ENCODE results near the gene GALNT5. TPM values are rescaled to one million over a fixed set of nuclear protein-coding genes. Genes with fewer than 3 reads are reported as not detected.

Gene GALNT5
- polyA plus RNA-seq, 1 donor (not counting 4 experiments of a cell fraction or from before 2014, with no cell fraction given): 8.3 TPM

GRCh38 chr2:157220502-157220901, 37.0 kb upstream of the GALNT5 start:
- TF ChIP-seq CTCF (optimal IDR thresholded peaks at IDR 0.05 in 1 of 3, IDR thresholded peaks at IDR 0.05 in 1 of 3, conservative IDR thresholded peaks at IDR 0.05 in 1 of 3; ENCODE audit: extremely low read depth in 1 of 3, insufficient read depth in 2 of 3, low read length in 3 of 3) (no peak), EZH2 (IDR thresholded peaks at IDR 0.05; ENCODE audit: low read length) (no peak)
- FAIRE-seq (no peak), DNase-seq (ENCODE audit: low read depth, low spot score) (no peak)
- dilution Hi-C loops (cut with MboI; ENCODE audit: extremely low pct_ligation_motif_present, low sequenced_read_pairs): no loop called here
- H3K36me3 ChIP-seq (ENCODE audit: control insufficient read depth in 2 of 2, extremely low read depth in 1 of 2, insufficient read depth in 2 of 2, low read length in 2 of 2): no peaks in the 10 kb centered on the region
- H3K27ac ChIP-seq (ENCODE audit: control insufficient read depth, insufficient read depth, low read length): no peak overlapping the region
- no peaks in the 10 kb centered on the region for H3K79me2 ChIP-seq (ENCODE audit: control insufficient read depth, insufficient read depth, low read length)
- H3K4me1 ChIP-seq (ENCODE audit: control insufficient read depth, extremely low read depth, insufficient read depth, low read length): no peaks in the 10 kb centered on the region
- no peaks in the 10 kb centered on the region for H4K20me1 ChIP-seq (ENCODE audit: control insufficient read depth, extremely low read depth, insufficient read depth, low read length)
- no peak overlapping the region for H3K9ac ChIP-seq (ENCODE audit: control insufficient read depth, extremely low read depth, insufficient read depth, low read length)
- H3K4me3 ChIP-seq (ENCODE audit: control insufficient read depth in 2 of 3, extremely low read depth in 1 of 3, insufficient read depth in 2 of 3, low read depth in 1 of 3, low read length in 3 of 3): no peak overlapping the region
- H3K4me2 ChIP-seq (ENCODE audit: control insufficient read depth, extremely low read depth, insufficient read depth, low read depth, low read length): no peak overlapping the region
- H2AFZ ChIP-seq (ENCODE audit: control insufficient read depth, low read length): no peak overlapping the region
- H3K9me1 ChIP-seq (ENCODE audit: control insufficient read depth, extremely low read depth, insufficient read depth, low read length): no peaks in the 10 kb centered on the region
- H3K27me3 ChIP-seq (ENCODE audit: control insufficient read depth, extremely low read depth, insufficient read depth, low read length): no peaks in the 10 kb centered on the region
- no peaks in the 10 kb centered on the region for H3K9me3 ChIP-seq (ENCODE audit: control insufficient read depth, low read depth, low read length)

GRCh38 chr2:157221394-157221988, 36.0 kb upstream of the GALNT5 start:
- Histone ChIP-seq H2AFZ (ENCODE audit: control insufficient read depth, low read length) (peak overlapping the region; percentile 52), H3K9ac (ENCODE audit: control insufficient read depth, extremely low read depth, insufficient read depth, low read length) (no peak overlapping the region), H3K4me2 (ENCODE audit: control insufficient read depth, extremely low read depth, insufficient read depth, low read depth, low read length) (no peak overlapping the region), H3K79me2 (ENCODE audit: control insufficient read depth, insufficient read depth, low read length) (no peaks in the 10 kb centered on the region), H3K27ac (ENCODE audit: control insufficient read depth, insufficient read depth, low read length) (no peak overlapping the region), H3K4me3 (ENCODE audit: control insufficient read depth in 2 of 3, extremely low read depth in 1 of 3, insufficient read depth in 2 of 3, low read depth in 1 of 3, low read length in 3 of 3) (no peak overlapping the region), H3K4me1 (ENCODE audit: control insufficient read depth, extremely low read depth, insufficient read depth, low read length) (no peaks in the 10 kb centered on the region), H3K27me3 (ENCODE audit: control insufficient read depth, extremely low read depth, insufficient read depth, low read length) (no peaks in the 10 kb centered on the region), H3K36me3 (ENCODE audit: control insufficient read depth in 2 of 2, extremely low read depth in 1 of 2, insufficient read depth in 2 of 2, low read length in 2 of 2) (no peaks in the 10 kb centered on the region), H4K20me1 (ENCODE audit: control insufficient read depth, extremely low read depth, insufficient read depth, low read length) (no peaks in the 10 kb centered on the region), H3K9me1 (ENCODE audit: control insufficient read depth, extremely low read depth, insufficient read depth, low read length) (no peaks in the 10 kb centered on the region), H3K9me3 (ENCODE audit: control insufficient read depth, low read depth, low read length) (no peaks in the 10 kb centered on the region)
- no peak for FAIRE-seq
- dilution Hi-C loops (cut with MboI; ENCODE audit: extremely low pct_ligation_motif_present, low sequenced_read_pairs): no loop called here
- TF ChIP-seq CTCF (optimal IDR thresholded peaks at IDR 0.05 in 1 of 3, IDR thresholded peaks at IDR 0.05 in 1 of 3, conservative IDR thresholded peaks at IDR 0.05 in 1 of 3; ENCODE audit: extremely low read depth in 1 of 3, insufficient read depth in 2 of 3, low read length in 3 of 3) (no peak), EZH2 (IDR thresholded peaks at IDR 0.05; ENCODE audit: low read length) (no peak)
- no peak for DNase-seq (ENCODE audit: low read depth, low spot score)
